ENCODE data around the gene SLC8A1.

The SLC8A1 gene

GRCh38 chr2:40380041-40380440 is 71.8 kb downstream of the SLC8A1 start:
- no peak for FAIRE-seq

DNA sequence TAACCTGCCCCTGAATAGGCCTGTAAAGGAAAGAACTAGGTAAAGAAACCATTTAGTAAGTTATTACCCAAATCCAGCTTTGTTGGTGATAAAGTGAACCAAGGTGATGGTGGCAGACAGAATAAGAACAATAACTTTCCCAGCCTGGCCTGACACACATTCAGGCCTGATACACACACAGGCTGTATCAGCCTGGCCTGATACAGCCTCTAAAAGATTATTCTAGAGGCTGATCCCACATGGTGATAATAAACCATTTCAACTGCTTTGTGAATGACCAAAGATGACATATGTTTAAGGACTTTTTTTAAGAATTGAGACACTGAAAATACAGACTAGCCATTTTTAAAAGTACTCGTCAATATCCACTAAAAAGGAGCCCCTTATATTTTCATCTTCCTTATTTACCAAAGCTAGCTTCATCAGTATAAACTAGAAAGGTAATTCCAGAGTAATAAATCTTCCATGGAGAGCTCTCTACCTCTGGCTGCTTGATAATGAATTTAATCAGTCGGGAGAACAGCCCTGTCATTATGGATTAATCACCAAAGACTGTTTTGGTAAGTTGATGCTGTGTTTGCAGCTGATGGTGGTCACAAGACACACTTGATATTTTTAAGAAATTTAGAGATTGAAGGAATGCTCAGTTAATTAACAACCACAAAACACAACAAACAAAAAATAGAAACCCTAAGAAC is 77.2 kb downstream of the SLC8A1 start:
- no peak for FAIRE-seq

DNA sequence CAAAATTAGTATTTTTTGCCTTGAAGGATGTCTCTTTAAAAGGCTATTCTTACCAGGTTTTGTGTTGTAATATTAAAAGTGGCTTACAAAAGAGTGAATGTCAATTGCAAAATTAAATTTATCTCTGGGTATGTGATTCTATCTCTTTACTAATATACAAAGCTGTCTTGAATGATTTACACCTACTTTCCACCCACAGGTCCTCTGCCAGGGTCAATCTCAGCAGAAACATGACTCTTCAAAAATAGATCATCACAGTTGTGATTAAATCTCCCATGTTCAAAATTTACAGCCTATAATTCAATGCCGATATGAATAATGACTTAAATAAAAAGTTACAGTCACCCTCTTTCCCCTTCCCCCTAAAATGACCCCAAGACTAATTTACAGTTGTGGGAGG is 78.8 kb downstream of the SLC8A1 start:
- no peak for FAIRE-seq

GRCh38 chr2:40372283-40372985 is 79.5 kb downstream of the SLC8A1 start:
- FAIRE-seq = peak; percentile 65

GRCh38 chr2:40371525-40372282 is 80.2 kb downstream of the SLC8A1 start:
- FAIRE-seq = peak; percentile 59

- FAIRE-seq = no peak
Measured at GRCh38 chr2:40370007-40370395, 81.9 kb downstream of the SLC8A1 start.

DNA sequence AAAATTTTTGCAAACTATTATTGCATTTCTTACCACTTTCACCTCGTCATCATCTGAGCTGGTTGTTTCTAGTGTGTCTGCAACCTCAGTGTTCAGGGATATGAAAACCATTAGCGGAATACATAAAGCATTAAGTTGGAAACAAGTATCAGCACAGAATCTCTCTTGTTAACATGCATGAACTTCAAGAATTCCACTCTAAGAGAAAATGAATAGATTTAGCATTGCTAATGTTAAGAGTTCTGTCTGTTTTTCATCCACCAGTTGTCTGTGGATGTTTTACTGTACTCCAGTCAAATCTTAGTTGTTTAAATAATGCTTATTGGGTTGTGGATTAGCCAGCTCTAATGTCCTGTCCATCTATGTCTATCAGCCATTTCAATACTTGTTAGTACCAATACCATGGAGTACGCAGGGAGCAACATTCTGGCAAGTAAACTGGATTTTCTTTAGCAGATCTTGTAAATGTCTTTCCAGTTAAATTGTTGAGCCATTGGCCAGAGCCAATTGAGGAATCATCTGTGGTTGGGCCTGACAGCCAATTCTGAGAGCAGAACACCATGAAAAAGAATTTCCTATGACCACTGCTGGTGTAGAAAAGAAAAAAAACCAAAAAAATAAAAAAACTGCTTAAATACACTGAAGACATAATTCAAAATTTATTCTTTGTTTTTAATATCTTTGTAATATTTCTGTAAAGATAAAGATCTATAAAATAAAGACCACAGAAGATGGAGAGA is 82.5 kb downstream of the SLC8A1 start:
- peak; percentile 90 for FAIRE-seq

DNA sequence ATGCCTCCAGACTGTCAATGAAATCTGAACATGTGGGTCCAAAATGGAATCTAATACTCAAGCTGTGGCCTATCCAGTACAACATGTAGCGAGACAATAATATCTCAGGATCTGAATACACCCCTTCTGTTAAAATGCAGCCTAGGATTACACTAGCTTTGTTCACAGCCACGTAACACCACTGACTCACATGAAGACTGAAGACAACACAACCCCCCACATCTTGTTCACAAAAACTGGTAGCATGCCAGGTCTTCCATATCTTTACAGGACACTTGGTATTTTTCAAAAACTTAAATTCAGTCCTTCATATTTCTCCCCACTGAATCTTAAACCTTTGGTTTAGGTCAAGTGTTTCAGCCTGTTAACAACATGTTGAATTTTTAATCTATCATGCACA is 84.2 kb downstream of the SLC8A1 start:
- FAIRE-seq = no peak

DNA sequence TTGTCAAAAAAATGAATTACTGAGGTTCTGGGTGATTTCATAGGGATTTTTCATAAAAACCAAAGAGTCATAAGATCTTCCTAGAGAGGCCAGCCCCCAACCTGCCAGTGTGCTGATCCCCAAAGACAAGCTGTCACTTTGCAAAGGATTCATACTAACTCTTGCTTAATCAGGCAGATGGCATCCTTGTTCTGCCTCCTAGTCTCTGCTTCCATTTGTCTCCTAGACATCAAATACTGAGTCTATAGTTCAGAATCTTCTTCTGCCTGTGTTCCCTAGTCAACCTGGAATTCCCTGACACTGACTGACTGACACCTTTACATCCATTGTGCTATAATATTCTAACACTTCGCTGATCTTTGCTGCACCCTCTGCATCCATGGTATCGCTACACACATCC is 84.9 kb downstream of the SLC8A1 start:
- FAIRE-seq = no peak

DNA sequence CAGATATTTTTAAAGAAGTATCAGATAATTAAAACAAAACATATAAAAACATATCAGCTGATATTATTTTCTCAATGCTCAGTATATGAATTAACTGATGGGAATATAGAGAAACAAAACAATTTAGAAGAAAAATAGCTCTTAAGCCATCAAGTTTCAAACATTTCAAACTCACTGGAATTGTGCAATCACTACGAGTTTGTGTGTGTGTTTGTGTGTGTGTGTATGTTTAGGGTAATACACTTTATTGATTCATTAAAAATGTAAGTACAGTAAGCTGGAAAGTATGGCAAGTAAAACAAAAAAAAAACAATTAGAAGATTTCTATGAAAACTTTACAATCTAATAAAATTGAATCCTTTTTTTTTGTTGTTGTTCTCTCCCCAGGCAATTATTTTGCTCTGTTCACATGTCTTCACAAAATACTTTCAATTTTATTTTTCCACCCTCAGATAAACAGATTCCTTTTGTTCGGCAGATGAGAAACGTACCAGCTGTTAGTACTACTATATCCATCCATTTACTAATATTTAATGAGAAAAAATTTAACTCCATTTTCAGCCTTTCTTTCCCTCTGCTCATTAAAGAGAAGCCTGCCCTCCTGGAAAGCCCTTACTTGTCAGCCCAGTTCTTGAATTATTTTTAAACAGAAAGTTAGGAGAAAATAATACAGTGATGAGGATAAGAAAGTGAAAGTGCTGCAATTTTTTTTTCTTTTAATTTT is 87.6 kb downstream of the SLC8A1 start:
- peak; percentile 96 for FAIRE-seq

DNA sequence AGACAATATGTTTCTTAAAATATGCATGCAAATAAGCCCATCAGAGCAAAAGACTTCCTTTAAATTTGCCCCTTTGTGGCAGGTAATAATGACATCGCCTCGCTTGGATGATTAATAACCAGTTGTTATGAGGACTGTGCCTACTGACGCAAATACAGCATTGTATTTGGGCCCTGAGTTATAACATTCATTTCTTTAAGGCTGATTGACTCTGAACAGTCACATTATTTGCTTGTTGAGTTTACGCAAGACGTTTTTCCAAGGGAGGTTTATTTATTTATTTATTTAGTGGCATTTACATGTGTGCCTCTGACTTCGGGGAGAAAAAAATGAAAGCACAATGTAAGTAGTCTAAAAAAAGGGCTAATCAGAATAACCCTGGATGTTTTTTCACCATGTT is 88.3 kb downstream of the SLC8A1 start:
- FAIRE-seq = no peak

DNA sequence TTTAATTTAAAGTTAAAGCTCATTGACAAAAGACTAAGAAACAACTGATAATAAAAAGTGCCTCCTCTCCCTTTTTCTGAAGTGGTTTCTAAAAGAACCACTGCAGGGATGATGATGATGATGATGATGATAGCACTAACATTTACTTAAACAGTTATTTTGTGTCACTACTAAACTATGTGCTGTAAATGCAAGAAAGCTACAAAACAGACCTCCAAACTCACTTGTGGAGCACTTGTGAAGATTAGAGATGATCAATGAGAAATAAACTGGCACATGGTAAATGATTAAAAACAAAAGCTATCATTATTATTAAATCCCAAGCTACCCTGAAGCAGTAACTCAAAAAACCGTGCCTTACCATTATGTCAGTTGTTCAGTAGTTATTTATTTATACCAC is 88.7 kb downstream of the SLC8A1 start:
- no peak for FAIRE-seq

- peak; percentile 71 for FAIRE-seq
Measured at GRCh38 chr2:40361478-40361877, 90.4 kb downstream of the SLC8A1 start.

DNA sequence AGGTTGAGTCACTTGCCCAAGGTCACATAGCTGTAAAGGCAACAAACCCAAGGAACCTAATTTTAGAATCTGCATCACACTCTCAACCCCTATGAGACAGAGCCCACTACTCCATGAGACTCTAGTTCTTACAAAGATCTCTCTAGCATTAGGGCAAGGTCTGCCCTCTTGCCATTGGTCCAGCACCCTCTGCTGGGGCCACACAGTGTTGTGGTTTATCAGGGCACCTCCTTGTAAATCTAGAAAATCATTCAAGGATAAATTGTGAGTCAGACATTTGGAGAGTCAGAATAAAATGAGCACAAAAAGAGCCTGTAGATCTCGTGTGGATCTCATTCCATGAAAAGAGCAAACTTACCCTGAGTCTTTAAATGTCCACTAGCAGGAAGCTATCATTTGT is 91.2 kb downstream of the SLC8A1 start:
- no peak for FAIRE-seq

DNA sequence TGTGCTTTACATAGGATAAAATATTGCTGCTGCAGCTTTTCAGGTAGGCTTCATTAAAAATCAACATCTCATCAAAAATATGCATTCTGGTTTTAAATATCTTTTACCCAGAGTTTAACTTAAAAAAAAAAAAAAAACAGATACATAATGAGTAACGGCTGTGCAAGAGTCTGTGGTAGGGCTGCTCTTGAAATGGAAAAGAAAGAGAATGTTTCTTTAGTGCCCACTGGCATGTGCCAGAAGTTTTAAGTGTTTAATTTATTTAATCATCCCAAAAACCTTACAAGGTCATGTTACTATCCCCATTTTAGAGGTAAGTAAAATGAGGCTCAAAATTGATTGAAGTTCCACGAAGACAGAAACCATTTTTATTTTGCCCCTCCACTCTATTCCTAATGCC is 92.1 kb downstream of the SLC8A1 start:
- no peak for FAIRE-seq

DNA sequence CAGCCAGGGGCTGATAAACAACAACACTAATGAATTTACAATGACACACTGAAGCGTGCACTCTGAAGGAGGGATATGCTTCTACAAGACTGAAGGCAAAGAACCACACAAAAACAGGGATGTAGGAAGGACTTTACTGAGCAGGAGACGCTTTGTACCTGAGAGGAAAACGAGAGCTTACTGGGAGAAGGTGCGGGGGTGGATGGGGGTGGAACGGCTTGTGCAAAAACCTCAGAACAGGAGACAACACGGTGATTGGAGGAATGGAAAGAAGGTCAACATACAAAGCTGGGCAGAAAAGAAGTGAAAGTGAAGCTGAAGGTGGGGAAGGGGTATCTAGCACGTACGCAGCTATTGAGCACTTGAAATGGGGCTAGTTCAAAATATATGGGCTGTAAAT is 93.1 kb downstream of the SLC8A1 start:
- no peak for FAIRE-seq

GRCh38 chr2:40357667-40358066 is 94.2 kb downstream of the SLC8A1 start:
- FAIRE-seq = no peak

DNA sequence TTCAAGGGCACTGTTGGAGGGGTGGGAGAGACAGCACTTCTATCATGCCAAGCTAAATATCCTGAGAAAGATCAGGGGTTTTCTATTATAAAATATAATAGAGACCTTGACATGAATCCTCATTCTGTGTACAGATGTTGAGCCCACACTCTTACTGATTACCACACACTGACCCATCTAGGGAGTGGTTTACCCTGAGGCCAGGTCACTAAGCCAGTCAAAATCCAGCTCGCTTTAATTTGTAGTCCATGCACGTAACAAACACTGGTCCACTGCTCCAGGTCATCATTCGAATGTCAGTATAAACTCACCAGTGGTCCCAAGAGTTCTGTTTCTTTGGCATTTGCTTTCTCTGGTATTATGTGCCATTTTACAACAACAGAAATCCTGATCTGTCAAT is 96.4 kb downstream of the SLC8A1 start:
- peak; percentile 91 for FAIRE-seq

DNA sequence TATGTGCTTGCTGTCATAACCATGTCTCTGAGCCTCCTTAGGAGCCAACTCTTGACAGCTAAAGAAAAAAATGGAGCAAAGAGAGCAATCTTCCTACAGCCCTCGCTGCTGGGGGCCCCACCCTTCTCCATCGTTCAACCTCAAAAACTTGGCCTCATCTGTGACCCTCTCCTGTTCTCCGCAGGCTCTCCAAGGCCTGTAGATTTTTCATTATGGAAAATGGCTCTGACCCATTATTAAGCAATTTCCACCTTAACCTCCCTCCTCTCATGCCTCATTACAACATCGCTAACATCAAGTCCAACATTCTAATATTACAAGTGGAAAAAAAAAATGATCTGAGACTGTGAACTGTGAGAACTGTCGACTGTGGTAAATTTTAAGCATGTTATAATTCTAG is 98.7 kb downstream of the SLC8A1 start:
- FAIRE-seq = no peak

- no peak for FAIRE-seq
Measured at GRCh38 chr2:40352703-40353099, 99.2 kb downstream of the SLC8A1 start.

GRCh38 chr2:40352041-40352702 is 99.7 kb downstream of the SLC8A1 start:
- peak; percentile 100 for FAIRE-seq

GRCh38 chr2:40348665-40349064 is 103.2 kb downstream of the SLC8A1 start:
- FAIRE-seq = peak; percentile 27
